SK-N-SH (cell line): ENCODE data around the gene LIPN. TPM values are rescaled to one million over a fixed set of nuclear protein-coding genes. Genes with fewer than 3 reads are reported as not detected.

Source experiments
- CTCF ChIA-PET: fragments of 300-600, 350-600 bp; formaldehyde crosslinking; extraction: SDS; loops from one replicate; lab custom pipeline; 2021; lab: Yijun Ruan, JAX
- POLR2A ChIA-PET: fragments of 350-600 bp; sonication (Branson Sonifier 250); formaldehyde crosslinking; extraction: SDS; loops from one replicate; lab custom pipeline; 2020; ENCODE audit warnings: antibody characterized with exemption, inconsistent platforms; lab: Yijun Ruan, JAX
- DNase-seq: peaks from one replicate; pipeline ENCODE4 v3.0.0; 2012
- H2AFZ ChIP-seq: fragments of 200-600 bp; sonication (generic); 2 replicates; pipeline ENCODE4 v1.8.1; 2016; ENCODE audit warnings: antibody characterized with exemption, mild to moderate bottlenecking, low read depth
- H3F3A ChIP-seq: fragments of 200-600 bp; sonication (generic); replicated peaks from 2 replicates; pipeline ENCODE3; 2016; ENCODE audit warnings: antibody characterized with exemption, mild to moderate bottlenecking; ENCODE audit not compliant: insufficient read depth
- H3K27ac ChIP-seq, 2 experiments: fragments of 200-500 bp in 1 of 2; fragments of 200-600 bp in 1 of 2; sonication (Bioruptor generic) in 1 of 2; sonication (generic), shearing (Covaris generic) in 1 of 2; 2 replicates each; pipeline versions ENCODE4 v1.5.1 to v1.6.1; 2014 to 2016; ENCODE audit warnings: low read depth in 2 of 2, inconsistent platforms in 1 of 2, low read length in 1 of 2, mild to moderate bottlenecking in 1 of 2, mixed read lengths in 1 of 2
- H3K27me3 ChIP-seq: fragments of 200-600 bp; sonication (generic), shearing (Covaris generic); 2 replicates; pipeline ENCODE4 v1.6.1; 2016; ENCODE audit warnings: mixed run types; ENCODE audit not compliant: insufficient read depth
- H3K36me3 ChIP-seq, 2 experiments: fragments of 200-500 bp in 1 of 2; fragments of 200-600 bp in 1 of 2; sonication (Bioruptor generic) in 1 of 2; sonication (generic) in 1 of 2; replicated peaks in 1 of 2; 2 replicates each; pipeline versions ENCODE3 to v1.5.1; 2014 to 2016; ENCODE audit warnings: low read length in 1 of 2, mild to moderate bottlenecking in 1 of 2; ENCODE audit not compliant: insufficient read depth in 2 of 2, control insufficient read depth in 1 of 2
- H3K4me1 ChIP-seq, 2 experiments: fragments of 200-500 bp in 1 of 2; fragments of 200-600 bp in 1 of 2; sonication (Bioruptor generic) in 1 of 2; sonication (generic), shearing (Covaris generic) in 1 of 2; 2 replicates each; pipeline versions ENCODE4 v1.5.1 to v1.6.1; 2014 to 2016; ENCODE audit warnings: low read depth in 1 of 2, low read length in 1 of 2, mixed run types in 1 of 2; ENCODE audit not compliant: insufficient read depth in 2 of 2, control insufficient read depth in 1 of 2
- H3K4me2 ChIP-seq: fragments of 200-600 bp; sonication (generic), shearing (Covaris generic); 2 replicates; pipeline ENCODE4 v1.6.1; 2017; ENCODE audit warnings: mixed run types
- H3K4me3 ChIP-seq, 2 experiments: fragments of 200-500 bp in 1 of 2; fragments of 200-600 bp in 1 of 2; sonication (Bioruptor generic) in 1 of 2; sonication (generic), shearing (Covaris generic) in 1 of 2; 2 replicates each; pipeline versions ENCODE4 v1.5.1 to v1.8.1; 2014 to 2016; ENCODE audit warnings: low read depth in 2 of 2, inconsistent platforms in 1 of 2, low read length in 1 of 2, mild to moderate bottlenecking in 1 of 2, mixed read lengths in 1 of 2, moderate library complexity in 1 of 2
- H3K79me2 ChIP-seq: fragments of 200-600 bp; sonication (generic); 2 replicates; pipeline ENCODE4 v1.8.1; 2017; ENCODE audit warnings: mild to moderate bottlenecking; ENCODE audit not compliant: insufficient read depth
- H3K9ac ChIP-seq: fragments of 200-600 bp; sonication (generic); 2 replicates; pipeline ENCODE4 v1.6.1; 2017; ENCODE audit warnings: mixed run types
- H3K9me2 ChIP-seq: fragments of 200-600 bp; sonication (generic); 2 replicates; pipeline ENCODE4 v1.6.1; 2017; ENCODE audit warnings: mixed run types
- H3K9me3 ChIP-seq: fragments of 200-600 bp; sonication (generic); 2 replicates; pipeline ENCODE4 v1.6.1; 2017; ENCODE audit warnings: mixed run types, mild to moderate bottlenecking, moderate library complexity
- H4K20me1 ChIP-seq: fragments of 200-600 bp; sonication (generic); 2 replicates; pipeline ENCODE4 v1.6.1; 2017; ENCODE audit warnings: mild to moderate bottlenecking, mixed run types; ENCODE audit not compliant: insufficient read depth
- CHD2 ChIP-seq: fragments of 150-350 bp; IDR thresholded peaks from 2 replicates; pipeline ENCODE4 v1.6.1; 2018; ENCODE audit warnings: low read length; ENCODE audit not compliant: partially characterized antibody
- EZH2phosphoT487 ChIP-seq: fragments of 200-600 bp; sonication (generic); IDR thresholded peaks from 2 replicates; pipeline ENCODE4 v1.6.1; 2017; ENCODE audit warnings: low read depth, mixed run types, mild to moderate bottlenecking, antibody characterized with exemption, moderate library complexity, borderline replicate concordance
- FOXJ3 ChIP-seq: sonication (generic); formaldehyde crosslinking; IDR thresholded peaks from 2 replicates; pipeline ENCODE4 v1.5.1; 2020; ENCODE audit warnings: mild to moderate bottlenecking, missing genetic modification reagents
- FOXM1 ChIP-seq: IDR thresholded peaks from 2 replicates; pipeline ENCODE4 v1.4.0; 2012; ENCODE audit warnings: low read depth, mild to moderate bottlenecking
- GABPA ChIP-seq: IDR thresholded peaks from 2 replicates; pipeline ENCODE4 v1.4.0; 2012; ENCODE audit warnings: low read depth, mild to moderate bottlenecking
- JUND ChIP-seq: IDR thresholded peaks from 2 replicates; pipeline ENCODE4 v1.4.0; 2012
- MAX ChIP-seq: IDR thresholded peaks from 2 replicates; pipeline ENCODE4 v1.4.0; 2012; ENCODE audit warnings: low read depth
- MEF2A ChIP-seq: IDR thresholded peaks from 2 replicates; pipeline ENCODE4 v1.4.0; 2012; ENCODE audit warnings: low read depth, borderline replicate concordance
- NFIC ChIP-seq: IDR thresholded peaks from 2 replicates; pipeline ENCODE4 v1.4.0; 2012; ENCODE audit warnings: borderline replicate concordance
- PBX3 ChIP-seq: IDR thresholded peaks from 2 replicates; pipeline ENCODE4; 2012
- RAD21 ChIP-seq: IDR thresholded peaks from 2 replicates; pipeline ENCODE4 v1.6.1; 2012; ENCODE audit warnings: mild to moderate bottlenecking, low read length
- REST ChIP-seq: IDR thresholded peaks from 2 replicates; pipeline ENCODE4 v1.6.1; 2012; ENCODE audit warnings: mild to moderate bottlenecking, low read depth, low read length, moderate library complexity
- RFX5 ChIP-seq: IDR thresholded peaks from 2 replicates; pipeline ENCODE4 v1.6.1; 2012; ENCODE audit warnings: mild to moderate bottlenecking, improper control_type of control experiment, low read length
- SMC3 ChIP-seq: IDR thresholded peaks from 2 replicates; pipeline ENCODE4 v1.6.1; 2012; ENCODE audit warnings: low read depth, low read length, improper control_type of control experiment
- TAF1 ChIP-seq: IDR thresholded peaks from 2 replicates; pipeline ENCODE4 v1.6.1; 2012; ENCODE audit warnings: low read depth, mild to moderate bottlenecking, low read length, moderate library complexity, borderline replicate concordance
- TCF12 ChIP-seq: IDR thresholded peaks from 2 replicates; pipeline ENCODE4 v1.4.0; 2012
- USF2 ChIP-seq: fragments of 150-350 bp; IDR thresholded peaks from 2 replicates; pipeline ENCODE4 v1.6.1; 2017; ENCODE audit warnings: antibody characterized with exemption, low read length, low read depth, borderline replicate concordance
- ZBTB33 ChIP-seq: IDR thresholded peaks from 2 replicates; pipeline ENCODE4 v1.4.0; 2012; ENCODE audit warnings: low read depth, borderline replicate concordance
- WGBS: methylation state at CpG from one replicate; pipeline ENCODE4 v1.1.6; 2017; ENCODE audit warnings: low lambda C conversion rate; 5-methylcytosine and 5-hydroxymethylcytosine counted together
- polyA plus RNA-seq, 3 experiments: library from polyadenylated mRNA; depleted of rRNA; stranded (reverse); fragments of >200 nt; gene quantifications; 2 replicates each; pipeline ENCODE4 v1.2.3, GENCODE V29; 2012

The LIPN gene
- polyA plus RNA-seq, 1 of the 3 experiments (the other 2 are of a cell fraction) = not detected

- WGBS = 93% methylated on average over 3 of the region's 3 CpGs
- ChIA-PET POLR2A (no interaction called here), CTCF (no interaction called here)
- no peaks in the 10 kb centered on the region for H4K20me1 ChIP-seq
- no peak overlapping the region for H3K4me3 ChIP-seq
- no peak for TF ChIP-seq FOXM1
- TF ChIP-seq CHD2 = no peak
- TF ChIP-seq MEF2A = no peak
- TF ChIP-seq ZBTB33 = no peak
- TF ChIP-seq PBX3 = no peak
- H3F3A ChIP-seq = no peaks in the 10 kb centered on the region
- DNase-seq = no peak
- H3K9me3 ChIP-seq = no peaks in the 10 kb centered on the region
- H3K79me2 ChIP-seq = no peaks in the 10 kb centered on the region
- no peaks in the 10 kb centered on the region for H3K36me3 ChIP-seq
- H3K27ac ChIP-seq = no peak overlapping the region
- no peaks in the 10 kb centered on the region for H3K9me2 ChIP-seq
- no peak overlapping the region for H2AFZ ChIP-seq
- H3K4me2 ChIP-seq = no peak overlapping the region
- H3K27me3 ChIP-seq = no peaks in the 10 kb centered on the region
- no peak overlapping the region for H3K9ac ChIP-seq
- H3K4me1 ChIP-seq = no peaks in the 10 kb centered on the region
Observed at GRCh38 chr10:88782222-88782621, 22.4 kb downstream of the LIPN start.

GRCh38 chr10:88783724-88784123 lies 23.9 kb downstream of the LIPN start:
- ChIA-PET POLR2A (no interaction called here), CTCF (no interaction called here)
- Histone ChIP-seq H3K27ac (no peak overlapping the region), H2AFZ (no peak overlapping the region), H3K9me3 (no peaks in the 10 kb centered on the region), H4K20me1 (no peaks in the 10 kb centered on the region), H3K4me2 (no peak overlapping the region), H3K27me3 (no peaks in the 10 kb centered on the region), H3F3A (no peaks in the 10 kb centered on the region), H3K4me1 (no peaks in the 10 kb centered on the region), H3K4me3 (no peak overlapping the region), H3K9ac (no peak overlapping the region), H3K9me2 (no peaks in the 10 kb centered on the region), H3K79me2 (no peaks in the 10 kb centered on the region), H3K36me3 (no peaks in the 10 kb centered on the region)
- WGBS = 63% methylated on average over 3 of the region's 3 CpGs
- no peak for DNase-seq
- TF ChIP-seq SMC3 (no peak), JUND (no peak), USF2 (no peak), TAF1 (no peak), EZH2phosphoT487 (no peak), REST (no peak), MEF2A (no peak), RAD21 (no peak), RFX5 (no peak), ZBTB33 (no peak), GABPA (no peak), FOXJ3 (CRISPR knock-in tag) (no peak), MAX (no peak), NFIC (no peak), TCF12 (no peak)
